GM12874 (cell line): ENCODE results near the gene FOXC2.

ENCODE experiments used
- TF ChIP-seq, protein P1 (sequence below): IDR thresholded peaks from 2 replicates; pipeline ENCODE4 v1.5.1; 2011; ENCODE audit warnings: low read depth, mild to moderate bottlenecking, control low read depth, low read length, moderate library complexity; ENCODE audit not compliant: insufficient read depth

Gene FOXC2

DNA sequence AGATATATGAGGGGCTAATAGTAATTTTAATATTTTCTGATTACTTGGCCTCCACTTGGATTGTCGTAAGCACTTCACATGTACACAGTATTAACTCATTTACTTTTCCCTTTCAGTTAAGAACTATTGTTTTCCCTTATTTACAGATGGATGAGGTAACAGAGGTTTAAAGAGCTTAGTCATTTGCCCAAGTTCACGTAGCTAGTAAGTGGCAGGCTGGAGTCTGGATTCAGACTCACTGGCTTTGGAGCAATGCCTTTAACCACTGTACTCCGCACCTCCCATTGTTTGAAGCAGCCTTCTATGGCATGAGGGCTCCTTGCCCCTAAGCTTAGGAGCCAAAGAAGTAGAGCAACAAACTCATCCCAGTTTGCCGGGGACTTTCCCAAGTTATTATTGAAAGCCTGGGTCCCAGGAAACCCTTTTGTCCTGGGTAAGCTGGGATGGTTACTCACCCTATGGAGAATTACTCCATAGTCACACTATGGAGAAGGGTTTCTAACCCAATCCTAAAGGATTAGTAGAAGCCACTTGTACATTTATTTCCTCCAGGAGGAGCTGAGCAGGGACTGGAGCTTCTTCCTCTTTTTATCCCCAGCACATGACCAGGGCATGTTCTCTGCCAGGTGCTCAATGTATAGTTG is 24.0 kb downstream of the FOXC2 start:
- TF ChIP-seq, protein P1, sequence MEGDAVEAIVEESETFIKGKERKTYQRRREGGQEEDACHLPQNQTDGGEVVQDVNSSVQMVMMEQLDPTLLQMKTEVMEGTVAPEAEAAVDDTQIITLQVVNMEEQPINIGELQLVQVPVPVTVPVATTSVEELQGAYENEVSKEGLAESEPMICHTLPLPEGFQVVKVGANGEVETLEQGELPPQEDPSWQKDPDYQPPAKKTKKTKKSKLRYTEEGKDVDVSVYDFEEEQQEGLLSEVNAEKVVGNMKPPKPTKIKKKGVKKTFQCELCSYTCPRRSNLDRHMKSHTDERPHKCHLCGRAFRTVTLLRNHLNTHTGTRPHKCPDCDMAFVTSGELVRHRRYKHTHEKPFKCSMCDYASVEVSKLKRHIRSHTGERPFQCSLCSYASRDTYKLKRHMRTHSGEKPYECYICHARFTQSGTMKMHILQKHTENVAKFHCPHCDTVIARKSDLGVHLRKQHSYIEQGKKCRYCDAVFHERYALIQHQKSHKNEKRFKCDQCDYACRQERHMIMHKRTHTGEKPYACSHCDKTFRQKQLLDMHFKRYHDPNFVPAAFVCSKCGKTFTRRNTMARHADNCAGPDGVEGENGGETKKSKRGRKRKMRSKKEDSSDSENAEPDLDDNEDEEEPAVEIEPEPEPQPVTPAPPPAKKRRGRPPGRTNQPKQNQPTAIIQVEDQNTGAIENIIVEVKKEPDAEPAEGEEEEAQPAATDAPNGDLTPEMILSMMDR = no peak

DNA sequence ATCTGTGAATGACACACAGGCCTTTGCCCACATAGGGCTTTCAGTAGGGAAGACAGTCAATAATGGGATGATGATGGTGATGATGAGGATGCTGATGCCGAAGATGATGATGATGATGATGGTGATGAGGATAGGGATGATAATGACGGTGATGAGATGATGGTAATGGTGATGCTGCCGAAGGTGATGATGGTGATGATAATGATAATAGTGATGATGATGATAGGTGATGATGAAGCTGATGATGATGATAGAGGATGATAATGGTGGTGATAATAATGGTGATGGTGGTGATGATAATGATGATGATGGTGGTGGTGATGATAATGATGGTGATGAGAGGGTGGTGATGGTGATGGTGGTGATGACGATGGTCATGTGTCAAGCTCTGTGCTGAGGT is 24.6 kb downstream of the FOXC2 start:
- TF ChIP-seq, protein P1 = no peak

DNA sequence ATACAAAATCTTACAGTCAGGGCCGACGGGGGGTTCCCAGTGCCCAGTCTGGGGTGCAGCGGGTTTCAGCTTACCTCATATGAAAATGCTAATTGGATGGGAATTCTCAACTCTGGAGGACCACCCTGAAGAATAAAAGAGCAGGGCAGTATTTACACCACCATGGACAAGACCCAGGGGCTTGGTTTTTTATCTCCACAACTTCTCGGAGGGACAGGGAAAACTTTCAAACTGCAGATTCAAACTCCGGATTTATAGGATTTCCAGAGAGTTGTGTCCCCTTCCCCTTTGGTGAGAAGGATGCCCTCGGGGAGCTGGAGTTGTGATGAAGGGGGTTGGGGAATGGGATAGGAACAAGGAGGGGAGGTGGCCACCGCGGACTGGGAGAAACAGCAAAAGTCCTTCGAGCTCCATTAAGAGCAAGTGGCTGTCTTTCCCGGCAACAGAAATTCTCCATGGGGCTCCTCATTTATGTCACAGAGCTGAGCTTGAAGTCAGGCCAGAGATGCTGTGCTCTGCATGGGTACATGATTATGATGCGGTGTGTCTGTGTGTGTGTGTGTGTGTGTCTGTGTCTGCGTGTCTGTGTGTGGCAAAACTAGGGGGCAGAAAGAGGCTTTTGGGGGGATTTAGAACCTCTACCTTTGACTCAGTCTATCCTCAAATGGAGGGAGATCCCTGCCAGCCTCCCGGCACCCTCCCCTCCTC is 27.4 kb downstream of the FOXC2 start:
- TF ChIP-seq, protein P1 = no peak

DNA sequence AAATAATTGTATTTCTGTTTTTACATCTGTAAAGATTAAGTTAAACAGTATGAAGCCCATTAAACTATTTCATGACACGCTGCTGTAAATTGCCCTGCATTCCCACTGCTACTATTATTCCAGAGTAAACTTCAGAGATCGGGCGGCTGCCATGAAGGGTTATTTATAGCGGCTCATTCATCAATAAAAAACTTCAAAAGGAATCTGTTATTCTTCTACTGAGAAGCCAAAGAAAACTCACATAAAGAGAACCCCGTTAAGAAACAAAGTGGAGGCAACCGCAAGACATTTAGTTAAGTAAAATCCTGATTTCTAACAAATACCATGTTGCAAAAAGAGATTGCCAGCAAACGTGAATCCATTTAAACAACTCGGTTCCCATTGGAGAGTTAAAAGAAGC is 28.1 kb downstream of the FOXC2 start:
- TF ChIP-seq, protein P1 = no peak

DNA sequence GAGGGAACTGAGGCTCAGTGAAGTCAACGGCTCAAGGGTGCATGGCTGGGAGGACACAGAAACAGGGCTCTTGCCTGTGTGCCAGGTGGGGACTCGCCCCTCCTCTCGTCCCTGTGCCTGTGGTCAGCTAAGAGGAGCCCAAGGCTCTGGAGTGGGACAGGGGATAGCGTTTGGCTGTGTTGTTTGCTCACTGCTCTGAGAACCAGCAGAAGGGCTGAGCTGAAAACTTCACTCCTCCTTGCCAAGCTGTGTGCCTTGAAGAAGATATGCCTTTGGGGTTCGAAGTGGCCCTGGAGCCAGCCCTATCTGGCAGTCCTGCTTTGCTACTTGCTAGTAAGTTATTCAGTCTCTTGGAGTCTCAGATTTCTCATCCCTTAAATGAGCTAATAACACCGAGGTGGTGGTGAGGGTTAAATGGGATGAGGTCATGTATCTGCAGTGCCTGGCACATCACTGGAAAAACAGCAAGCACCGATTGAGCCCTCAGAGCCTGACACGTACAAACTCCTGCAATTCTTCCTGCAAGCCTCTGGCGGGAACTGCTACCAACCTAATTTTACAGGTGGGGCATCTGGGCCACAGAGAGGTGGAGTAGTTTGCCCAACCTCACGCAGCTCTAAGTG is 29.5 kb downstream of the FOXC2 start:
- TF ChIP-seq, protein P1 = no peak

DNA sequence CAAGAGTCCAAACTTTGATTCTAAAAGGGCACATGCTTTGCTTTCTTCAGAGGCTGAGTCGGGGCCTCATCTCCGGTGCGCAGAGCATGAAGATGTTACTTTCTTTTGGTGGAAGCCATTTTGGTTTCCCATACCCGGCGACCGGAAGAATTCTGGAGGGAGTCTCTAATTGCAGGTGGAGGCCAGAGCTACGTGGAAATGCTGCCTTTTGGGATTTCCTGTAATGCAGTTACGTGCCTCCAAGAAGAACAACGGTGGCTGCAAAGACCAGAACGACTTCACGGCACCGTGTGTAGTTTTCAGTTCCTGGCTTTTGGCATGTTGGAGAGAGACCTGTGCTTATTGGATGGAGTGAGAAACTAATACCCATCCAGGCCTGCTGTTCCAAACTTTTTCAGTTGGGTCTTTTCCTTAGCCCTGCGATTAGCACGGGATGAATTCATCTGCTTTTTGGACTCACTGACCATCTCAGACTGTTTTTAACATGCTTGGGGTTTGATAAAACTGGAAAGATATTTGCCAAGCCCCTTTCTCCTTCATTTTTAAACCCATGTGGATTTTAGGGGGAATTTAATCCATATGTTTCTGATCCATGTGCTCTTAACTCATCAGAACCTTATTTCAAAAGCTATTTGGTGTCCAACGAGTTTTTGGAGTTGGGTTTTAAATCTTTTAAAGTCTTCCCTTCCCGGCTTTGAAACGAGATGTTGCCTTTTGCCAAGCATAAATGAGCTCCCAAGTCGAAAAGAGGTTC is 30.7 kb downstream of the FOXC2 start:
- TF ChIP-seq, protein P1 = no peak
